Hematopoietic multipotent progenitor cell treated with erythropoietin and hydrocortisone succinate and interleukin-3 and kit ligand, for 8 days (in vitro differentiated cells): ENCODE data around the gene GYS2.

Experiments used
- DNase-seq: peaks from one replicate; pipeline ENCODE4 v3.0.0-alpha.2; 2015

Gene GYS2

GRCh38 chr12:21551841-21552465 lies 52.7 kb downstream of the GYS2 start:
- no peak for DNase-seq

- DNase-seq: no peak
Measured at GRCh38 chr12:21547437-21547836, 57.2 kb downstream of the GYS2 start.

GRCh38 chr12:21546716-21547115 lies 57.9 kb downstream of the GYS2 start:
- DNase-seq: no peak

- DNase-seq: no peak
Measured at GRCh38 chr12:21545557-21545956, 59.1 kb downstream of the GYS2 start.

GRCh38 chr12:21543151-21543550 lies 61.5 kb downstream of the GYS2 start:
- DNase-seq: peak; percentile 37

- DNase-seq: peak; percentile 12
Measured at GRCh38 chr12:21542403-21542802, 62.2 kb downstream of the GYS2 start.

GRCh38 chr12:21541773-21542172 lies 62.9 kb downstream of the GYS2 start:
- no peak for DNase-seq

GRCh38 chr12:21539797-21540196 lies 64.8 kb downstream of the GYS2 start:
- DNase-seq: no peak

GRCh38 chr12:21538061-21538653 lies 66.5 kb downstream of the GYS2 start:
- no peak for DNase-seq

- DNase-seq: no peak
Measured at GRCh38 chr12:21529456-21529855, 75.2 kb downstream of the GYS2 start.

GRCh38 chr12:21528953-21529352 lies 75.7 kb downstream of the GYS2 start:
- no peak for DNase-seq

GRCh38 chr12:21527451-21528180 lies 77.0 kb downstream of the GYS2 start:
- peak; percentile 55 for DNase-seq

GRCh38 chr12:21526721-21527345 lies 77.8 kb downstream of the GYS2 start:
- no peak for DNase-seq

GRCh38 chr12:21526053-21526452 lies 78.6 kb downstream of the GYS2 start, which contains the start of gene SPX:
TSS of gene SPX (plus strand) at chr12:21526296. CDS start at chr12:21526473, 177 bp downstream.
- DNase-seq: no peak

- no peak for DNase-seq
Measured at GRCh38 chr12:21523148-21523547, 81.5 kb downstream of the GYS2 start.

GRCh38 chr12:21521541-21521940 lies 83.1 kb downstream of the GYS2 start:
- no peak for DNase-seq

- no peak for DNase-seq
Measured at GRCh38 chr12:21518451-21518850, 86.2 kb downstream of the GYS2 start.

GRCh38 chr12:21516281-21516680 lies 88.4 kb downstream of the GYS2 start:
- DNase-seq: no peak

GRCh38 chr12:21509768-21510167 lies 94.9 kb downstream of the GYS2 start:
- no peak for DNase-seq

- no peak for DNase-seq
Measured at GRCh38 chr12:21507849-21508248, 96.8 kb downstream of the GYS2 start.

GRCh38 chr12:21505888-21506287 lies 98.8 kb downstream of the GYS2 start:
- no peak for DNase-seq

- no peak for DNase-seq
Measured at GRCh38 chr12:21502872-21503271, 101.8 kb downstream of the GYS2 start.

- peak; percentile 30 for DNase-seq
Measured at GRCh38 chr12:21502164-21502496, 102.5 kb downstream of the GYS2 start.
